HAP-1 (cell line): ENCODE measurements around the gene KCMF1.
A peak's percentile ranks its signal among the peaks of the same experiment; 100 is the strongest.

Source experiments
- DNase-seq, 2 experiments: peaks; one replicate each; pipeline ENCODE4 v3.0.0-alpha.2; 2016 to 2020; ENCODE audit warnings: low spot score in 2 of 2
- H3K27me3 ChIP-seq: fragments of 250-450 bp; sonication (Bioruptor Pico); 2 replicates; pipeline ENCODE4 v1.5.1; 2020; ENCODE audit warnings: low read depth, mild to moderate bottlenecking, moderate library complexity
- H3K36me3 ChIP-seq: fragments of 250-450 bp; sonication (Bioruptor Pico); replicated peaks from 2 replicates; pipeline ENCODE4 v1.5.1; 2020; ENCODE audit warnings: mild to moderate bottlenecking
- H3K4me1 ChIP-seq: fragments of 250-450 bp; sonication (Bioruptor Pico); 2 replicates; pipeline ENCODE4 v1.5.1; 2020; ENCODE audit warnings: mild to moderate bottlenecking
- H3K4me3 ChIP-seq: fragments of 250-450 bp; sonication (Bioruptor Pico); 2 replicates; pipeline ENCODE4 v1.5.1; 2020; ENCODE audit warnings: mild to moderate bottlenecking, moderate library complexity
- H3K9me3 ChIP-seq: fragments of 250-450 bp; sonication (Bioruptor Pico); 2 replicates; pipeline ENCODE4 v1.5.1; 2020; ENCODE audit warnings: mild to moderate bottlenecking, moderate library complexity
- in situ Hi-C: fragments of 300-500 bp; cut with MboI; formaldehyde crosslinking; loops from 3 replicates; pipeline ENCODE4 v1.14.3; 2020; ENCODE audit warnings: low sequenced_read_pairs, inconsistent platforms, mixed read lengths

Gene KCMF1

DNA sequence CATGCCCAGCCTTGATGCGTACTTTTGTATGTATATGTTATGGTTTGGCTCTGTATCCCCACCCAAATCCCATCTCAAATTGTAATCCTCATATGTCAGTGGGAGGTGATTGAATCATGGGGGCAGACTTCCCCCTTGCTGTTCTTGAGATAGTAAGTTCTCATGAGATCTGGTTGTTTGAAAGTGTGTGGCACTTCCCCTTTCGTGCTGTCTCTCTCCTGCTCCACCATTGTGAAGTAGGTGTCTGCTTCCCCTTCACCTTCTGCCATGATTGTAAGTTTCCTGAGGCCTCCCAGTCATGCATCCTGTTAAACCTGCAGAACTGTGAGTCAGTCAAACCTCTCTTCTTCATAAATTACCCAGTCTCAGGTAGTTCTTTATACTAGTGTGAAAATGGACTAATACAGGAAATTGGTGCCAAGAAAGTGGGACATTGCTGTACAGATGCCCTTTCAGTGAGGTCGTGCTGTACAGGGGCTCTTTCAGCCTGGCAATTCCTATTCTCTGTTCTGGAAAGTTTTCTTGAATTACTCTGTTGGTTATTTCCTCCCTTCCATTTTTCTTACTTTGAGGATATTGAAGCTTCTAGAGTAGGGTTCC is 38.2 kb downstream of the KCMF1 start:
- Histone ChIP-seq H3K4me1 (peaks cover under 1% of the 10 kb centered on the region), H3K4me3 (no peak overlapping the region), H3K27me3 (no peaks in the 10 kb centered on the region), H3K9me3 (no peaks in the 10 kb centered on the region), H3K36me3 (peaks cover 4% of the 10 kb centered on the region)
- DNase-seq: no peak
- in situ Hi-C loops: no loop called here

DNA sequence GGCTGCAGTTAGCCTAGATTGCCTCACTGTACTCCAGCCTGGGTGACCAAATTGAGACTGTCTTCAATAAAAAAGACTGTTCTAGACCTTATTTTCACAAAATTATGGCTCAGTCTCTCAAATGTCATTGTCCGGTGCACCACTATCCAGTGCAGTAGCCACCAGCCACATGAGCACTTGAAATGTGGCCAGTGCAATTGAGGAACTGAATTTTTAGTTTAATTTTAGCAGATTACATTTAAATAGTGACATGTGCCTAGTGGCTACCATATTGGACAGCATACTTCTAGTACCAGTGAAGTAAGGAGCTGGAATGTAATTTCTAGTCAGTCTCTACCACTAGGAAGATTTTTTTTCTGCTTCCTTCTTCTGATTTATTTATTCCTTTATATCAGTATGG is 39.4 kb downstream of the KCMF1 start:
- no peak for DNase-seq
- no peak overlapping the region for H3K4me3 ChIP-seq
- peaks cover 12% of the 10 kb centered on the region for H3K4me1 ChIP-seq
- in situ Hi-C loops: no loop called here
- H3K9me3 ChIP-seq: no peaks in the 10 kb centered on the region
- no peaks in the 10 kb centered on the region for H3K27me3 ChIP-seq
- peaks cover 4% of the 10 kb centered on the region for H3K36me3 ChIP-seq

- H3K36me3 ChIP-seq: peaks cover 4% of the 10 kb centered on the region
- in situ Hi-C loops: no loop called here
- H3K27me3 ChIP-seq: no peaks in the 10 kb centered on the region
- no peak for DNase-seq
- H3K4me1 ChIP-seq: peaks cover 18% of the 10 kb centered on the region
- H3K4me3 ChIP-seq: no peak overlapping the region
- no peaks in the 10 kb centered on the region for H3K9me3 ChIP-seq
Measured at GRCh38 chr2:85011098-85011497, 40.1 kb downstream of the KCMF1 start.

DNA sequence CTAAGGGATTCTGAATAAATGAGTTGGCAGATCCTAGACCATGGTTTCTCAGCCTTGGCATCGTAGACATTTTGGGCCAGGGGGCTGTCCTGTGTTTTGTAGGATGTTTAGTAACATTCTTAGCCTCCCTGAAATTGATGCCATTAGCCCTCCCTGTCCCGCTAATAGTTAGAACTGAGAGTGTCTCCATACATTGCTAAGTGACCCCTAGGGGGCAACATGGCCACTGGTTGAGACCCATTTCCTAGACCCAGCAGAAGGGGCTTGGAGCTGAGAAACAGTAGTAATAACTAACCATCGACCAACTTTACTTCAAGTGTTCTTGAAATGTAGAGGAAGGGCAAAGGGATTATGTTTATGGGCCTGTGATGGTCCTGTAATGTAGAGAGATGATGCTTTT is 40.8 kb downstream of the KCMF1 start:
- Histone ChIP-seq H3K9me3 (no peaks in the 10 kb centered on the region), H3K27me3 (no peaks in the 10 kb centered on the region), H3K36me3 (peaks cover 4% of the 10 kb centered on the region), H3K4me3 (no peak overlapping the region), H3K4me1 (peaks cover 18% of the 10 kb centered on the region)
- peak in 1 of 2 experiments; percentile 35 for DNase-seq
- in situ Hi-C loops: no loop called here

DNA sequence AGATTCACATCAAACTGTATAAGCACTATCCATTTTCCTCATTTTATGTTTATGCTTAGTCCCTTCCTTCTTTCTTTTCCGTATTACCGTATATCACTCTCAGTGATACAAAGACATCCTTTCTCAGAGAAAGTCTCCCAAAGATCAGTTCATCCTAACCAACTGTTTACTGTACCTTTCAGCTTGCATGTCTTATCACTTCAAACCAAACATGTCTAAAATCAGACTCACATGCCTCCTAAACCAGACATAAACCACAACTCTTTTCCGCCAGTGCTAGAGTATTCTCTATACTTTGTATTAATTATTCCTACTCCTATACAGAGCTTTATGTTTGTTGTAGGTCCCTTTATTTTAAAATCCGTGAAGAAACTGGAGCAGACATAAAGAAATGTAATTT is 41.5 kb downstream of the KCMF1 start:
- Histone ChIP-seq H3K27me3 (no peaks in the 10 kb centered on the region), H3K4me3 (no peak overlapping the region), H3K9me3 (no peaks in the 10 kb centered on the region), H3K4me1 (peaks cover 20% of the 10 kb centered on the region), H3K36me3 (peaks cover 4% of the 10 kb centered on the region)
- in situ Hi-C loops: no loop called here
- no peak for DNase-seq

GRCh38 chr2:85012855-85013254 is 41.9 kb downstream of the KCMF1 start:
- Histone ChIP-seq H3K4me3 (no peak overlapping the region), H3K36me3 (peaks cover under 1% of the 10 kb centered on the region), H3K27me3 (no peaks in the 10 kb centered on the region), H3K9me3 (no peaks in the 10 kb centered on the region), H3K4me1 (peaks cover 21% of the 10 kb centered on the region)
- in situ Hi-C loops: no loop called here
- no peak for DNase-seq

GRCh38 chr2:85015653-85016360 is 44.8 kb downstream of the KCMF1 start:
- Histone ChIP-seq H3K4me1 (peaks cover 23% of the 10 kb centered on the region), H3K36me3 (no peaks in the 10 kb centered on the region), H3K9me3 (no peaks in the 10 kb centered on the region), H3K27me3 (no peaks in the 10 kb centered on the region), H3K4me3 (no peak overlapping the region)
- no peak for DNase-seq
- in situ Hi-C loops: no loop called here

GRCh38 chr2:85016446-85016845 is 45.5 kb downstream of the KCMF1 start:
- Histone ChIP-seq H3K27me3 (no peaks in the 10 kb centered on the region), H3K4me3 (no peak overlapping the region), H3K36me3 (no peaks in the 10 kb centered on the region), H3K4me1 (peaks cover 23% of the 10 kb centered on the region), H3K9me3 (no peaks in the 10 kb centered on the region)
- DNase-seq: no peak
- in situ Hi-C loops: no loop called here

GRCh38 chr2:85017411-85018048 is 46.6 kb downstream of the KCMF1 start:
- Histone ChIP-seq H3K4me3 (no peak overlapping the region), H3K4me1 (peaks cover 23% of the 10 kb centered on the region), H3K9me3 (no peaks in the 10 kb centered on the region), H3K36me3 (no peaks in the 10 kb centered on the region), H3K27me3 (no peaks in the 10 kb centered on the region)
- in situ Hi-C loops: no loop called here
- DNase-seq: peak; percentile 44 to 52

- in situ Hi-C loops: no loop called here
Measured at GRCh38 chr2:85018049-85018447, 47.1 kb downstream of the KCMF1 start.

DNA sequence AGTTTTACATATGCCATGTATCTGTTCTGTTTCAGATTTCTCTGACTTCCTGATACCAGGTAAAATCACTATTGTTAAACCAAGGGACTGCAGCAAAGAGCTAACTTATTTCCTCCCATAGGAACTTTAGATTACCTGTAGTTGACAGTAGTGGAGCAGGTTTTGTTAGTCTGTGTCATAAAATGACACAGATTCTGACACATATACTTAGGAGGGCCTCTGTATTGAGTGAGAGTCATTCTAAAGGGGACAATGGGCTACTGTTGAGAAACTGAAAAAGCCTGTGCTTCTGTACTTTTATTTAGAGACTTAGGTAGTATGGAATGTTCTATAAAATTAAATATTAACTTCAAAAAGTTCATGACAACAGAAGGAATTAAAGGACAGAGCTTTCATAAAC is 48.2 kb downstream of the KCMF1 start:
- Histone ChIP-seq H3K4me1 (peaks cover 22% of the 10 kb centered on the region), H3K4me3 (no peak overlapping the region), H3K27me3 (no peaks in the 10 kb centered on the region), H3K36me3 (no peaks in the 10 kb centered on the region), H3K9me3 (no peaks in the 10 kb centered on the region)
- in situ Hi-C loops: no loop called here
- DNase-seq: no peak

More at GRCh38 chr2:85018049-85018447, 47.1 kb downstream of the KCMF1 start:
- no peaks in the 10 kb centered on the region for H3K36me3 ChIP-seq
- no peak for DNase-seq
- no peaks in the 10 kb centered on the region for H3K27me3 ChIP-seq
- no peak overlapping the region for H3K4me3 ChIP-seq
- H3K4me1 ChIP-seq: peaks cover 23% of the 10 kb centered on the region
- H3K9me3 ChIP-seq: no peaks in the 10 kb centered on the region

DNA sequence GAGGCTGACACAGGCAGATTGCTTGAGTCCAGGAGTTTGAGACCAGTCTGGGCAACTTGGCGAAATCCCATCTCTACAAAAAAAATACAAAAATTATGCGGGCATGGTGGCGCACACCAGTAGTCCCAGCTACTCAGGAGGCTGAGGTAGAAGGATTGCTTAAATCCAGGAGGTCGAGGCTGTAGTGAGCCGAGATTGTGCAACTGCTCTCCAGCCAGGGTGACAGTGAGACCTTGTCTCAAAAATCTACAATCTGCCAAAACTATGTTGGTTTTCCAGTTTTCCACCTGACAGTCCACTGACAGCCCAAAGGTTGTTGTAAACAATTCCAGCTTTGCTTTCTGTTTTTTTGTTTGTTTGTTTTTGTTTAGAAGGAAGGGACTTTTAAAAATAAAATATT is 51.3 kb downstream of the KCMF1 start:
- in situ Hi-C loops: no loop called here
- no peak for DNase-seq
- Histone ChIP-seq H3K4me1 (peaks cover 10% of the 10 kb centered on the region), H3K36me3 (no peaks in the 10 kb centered on the region), H3K4me3 (no peak overlapping the region), H3K9me3 (no peaks in the 10 kb centered on the region), H3K27me3 (no peaks in the 10 kb centered on the region)

DNA sequence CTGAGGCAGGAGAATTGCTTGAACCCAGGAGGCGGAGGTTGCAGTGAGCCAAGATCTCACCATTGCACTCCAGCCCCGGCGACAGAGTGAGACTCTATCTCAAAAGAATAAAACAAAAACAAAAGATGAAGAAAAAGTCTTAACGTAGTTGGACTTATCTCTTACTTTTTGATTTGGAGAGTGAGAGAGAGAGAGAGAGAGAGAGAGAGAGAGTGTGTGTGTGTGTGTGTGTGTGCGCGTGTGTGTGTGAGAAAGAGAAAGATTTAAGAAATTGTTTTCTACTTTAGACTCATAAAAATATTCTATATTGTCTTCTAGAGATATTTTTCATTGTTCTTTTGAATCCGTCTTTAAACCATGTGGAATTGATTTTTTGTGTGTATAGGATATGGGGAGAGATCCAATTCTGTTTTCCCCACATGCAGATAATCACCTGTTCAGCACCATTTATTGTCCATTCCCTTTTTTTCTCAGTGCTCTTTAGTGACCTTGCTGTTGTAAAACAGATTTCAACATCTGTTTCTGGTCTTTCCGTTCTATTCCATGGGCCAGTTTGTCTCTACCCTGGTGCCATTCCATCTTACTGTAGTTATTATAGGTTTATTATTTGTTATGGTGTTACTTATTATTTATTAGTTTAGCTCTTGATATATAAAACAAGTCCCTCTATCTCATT is 53.5 kb downstream of the KCMF1 start:
- peaks cover 6% of the 10 kb centered on the region; the same call in 1 of the 2 replicates for H3K36me3 ChIP-seq
- H3K9me3 ChIP-seq: no peaks in the 10 kb centered on the region
- peaks cover 6% of the 10 kb centered on the region; the same call in 1 of the 2 replicates for H3K4me1 ChIP-seq
- DNase-seq: no peak
- in situ Hi-C loops: no loop called here
- H3K27me3 ChIP-seq: no peaks in the 10 kb centered on the region
- no peak overlapping the region for H3K4me3 ChIP-seq

- peaks cover 5% of the 10 kb centered on the region for H3K4me1 ChIP-seq
- peaks cover 32% of the 10 kb centered on the region for H3K36me3 ChIP-seq
- DNase-seq: no peak
- H3K9me3 ChIP-seq: no peaks in the 10 kb centered on the region
- in situ Hi-C loops: no loop called here
- H3K27me3 ChIP-seq: no peaks in the 10 kb centered on the region
- H3K4me3 ChIP-seq: no peak overlapping the region
Measured at GRCh38 chr2:85032621-85033020, 61.7 kb downstream of the KCMF1 start.
